NCI-H2227 treated with DMSO at 0.1 percent for 48 hours (cell line): ENCODE data around the gene RSPRY1.

ENCODE experiments used
- DNase-seq: peaks from one replicate; lab custom pipeline; 2025; lab: John Stamatoyannopoulos, UW

RSPRY1 gene

DNA sequence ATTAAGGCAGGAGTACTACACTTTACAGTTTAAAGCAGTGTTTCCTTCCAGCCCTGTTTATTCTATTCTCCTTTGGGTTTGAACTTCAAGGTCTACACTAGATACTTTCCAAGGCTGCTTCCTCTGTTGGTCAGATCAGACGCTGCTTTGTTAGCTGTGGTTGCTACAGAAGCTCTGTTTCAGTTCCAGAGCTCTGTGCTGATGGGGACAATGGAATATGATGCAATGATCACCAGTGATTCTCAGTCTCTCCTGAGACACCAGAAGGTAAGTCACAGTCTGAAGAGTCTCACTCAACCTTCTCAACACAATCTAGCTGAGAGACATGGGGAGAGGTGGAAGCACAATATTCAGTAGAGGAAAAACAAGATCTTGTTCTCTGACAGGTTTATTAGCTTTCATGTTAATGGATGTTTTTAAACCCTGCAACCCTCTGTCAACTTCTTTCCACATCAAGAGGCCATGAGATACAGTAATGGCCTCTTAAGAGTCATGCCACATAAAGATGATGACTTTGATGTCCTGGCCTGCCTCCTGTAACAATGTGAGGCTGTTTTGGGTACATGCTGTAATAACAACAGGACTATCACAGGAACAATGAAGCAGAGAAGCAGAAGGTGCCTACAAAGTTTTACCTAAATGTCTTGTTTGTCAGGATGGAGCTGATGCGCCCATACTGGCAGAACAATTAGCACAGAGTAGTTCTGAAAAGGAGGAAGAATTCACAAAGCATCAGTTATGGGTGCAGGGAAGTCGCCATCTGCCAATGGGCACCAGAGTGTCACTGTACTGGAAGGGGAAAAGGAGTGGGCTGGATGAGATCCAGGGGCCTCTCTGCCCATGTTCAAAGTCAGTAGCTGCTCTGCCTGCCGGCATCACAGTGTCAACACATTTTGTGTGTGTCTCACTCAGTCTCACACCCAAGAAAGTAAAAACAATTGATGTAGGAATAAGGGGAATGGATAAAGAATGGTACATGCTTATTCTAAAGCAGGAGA is 33.7 kb upstream of the RSPRY1 start:
- DNase-seq, result no peak

DNA sequence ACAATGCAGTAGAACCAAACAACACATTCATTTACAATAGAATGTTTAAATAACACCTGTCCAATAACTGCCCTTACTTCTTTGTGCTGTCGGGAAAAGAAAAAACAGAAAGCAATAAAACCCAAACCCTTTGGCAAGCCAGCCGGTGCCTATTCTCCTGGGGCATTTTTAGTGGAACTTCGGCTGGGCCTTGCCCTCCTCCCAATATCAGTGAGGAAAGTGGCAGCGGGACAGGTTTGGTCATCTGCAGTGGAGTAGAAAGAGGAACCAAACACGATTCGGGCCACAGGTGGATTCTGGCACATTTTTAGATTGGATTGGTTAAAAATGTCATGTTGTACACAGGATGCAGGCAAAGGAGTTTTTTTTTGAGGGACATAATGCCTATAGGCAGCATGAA is 32.3 kb upstream of the RSPRY1 start:
- no peak for DNase-seq

DNA sequence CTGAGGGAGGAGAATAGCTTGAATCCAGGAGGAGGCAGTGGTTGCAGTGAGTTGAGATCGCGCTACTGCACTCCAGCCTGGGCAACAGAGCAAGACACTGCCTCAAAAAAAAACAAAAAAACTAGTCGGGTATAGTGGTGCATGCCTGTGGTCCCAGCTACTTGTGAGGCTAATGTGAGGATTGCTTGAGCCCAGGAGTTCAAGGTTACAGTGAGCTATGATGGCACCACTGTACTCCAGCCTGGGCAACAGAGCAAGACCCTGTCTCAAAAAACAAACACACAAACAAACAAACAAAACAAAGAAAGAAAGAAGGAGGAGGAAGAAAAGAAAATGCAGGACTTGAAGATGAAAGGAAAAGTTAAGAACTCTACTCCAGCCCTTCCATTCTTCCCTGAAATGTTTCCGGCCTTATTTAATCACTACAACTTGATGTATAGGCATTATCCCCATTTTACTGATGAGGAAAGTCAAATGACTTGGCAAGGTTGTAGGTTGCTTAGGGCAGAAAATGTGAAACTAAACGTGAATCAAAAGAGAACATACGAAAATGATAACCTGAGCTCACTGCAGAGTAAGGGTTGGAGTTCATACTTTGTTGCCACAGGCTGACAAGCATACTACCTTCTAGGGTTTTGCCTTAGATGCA is 30.3 kb upstream of the RSPRY1 start:
- DNase-seq, result no peak

DNA sequence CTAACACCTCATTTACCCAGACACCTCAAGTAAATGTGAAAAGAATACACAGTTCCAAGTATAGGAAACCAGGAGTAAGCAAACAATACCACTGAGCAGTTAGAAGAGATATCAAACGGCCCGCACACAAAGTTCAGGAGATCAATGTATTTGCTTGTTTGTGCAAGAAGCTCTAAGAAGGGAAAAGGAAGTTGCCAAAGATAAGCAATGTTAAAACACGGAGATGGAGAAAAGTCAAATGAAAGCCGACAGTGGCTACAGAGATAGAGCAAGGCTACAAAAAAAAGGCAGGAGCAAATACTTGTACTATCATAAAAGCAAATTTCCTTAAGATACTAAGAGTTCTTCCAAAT is 29.8 kb upstream of the RSPRY1 start:
- DNase-seq, result no peak

DNA sequence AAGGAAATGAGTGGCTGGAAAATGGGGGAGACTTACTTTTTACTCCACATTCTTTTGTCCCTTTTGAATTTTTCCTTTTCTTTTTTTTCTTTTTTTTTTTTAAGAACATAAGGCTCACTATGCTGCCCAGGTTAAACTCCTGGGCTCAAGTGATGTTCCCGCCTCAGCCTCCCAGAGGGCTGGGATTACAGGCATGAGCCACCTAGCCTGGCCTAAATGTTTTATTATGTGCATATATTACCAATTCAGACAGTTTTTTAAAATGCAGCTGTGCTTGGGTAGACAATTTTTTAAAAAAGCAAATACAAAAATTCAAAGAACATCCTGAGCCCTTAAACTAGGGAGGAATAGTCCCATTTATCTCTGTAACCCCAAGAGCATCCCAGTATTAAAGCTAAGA is 28.6 kb upstream of the RSPRY1 start:
- DNase-seq, result no peak

DNA sequence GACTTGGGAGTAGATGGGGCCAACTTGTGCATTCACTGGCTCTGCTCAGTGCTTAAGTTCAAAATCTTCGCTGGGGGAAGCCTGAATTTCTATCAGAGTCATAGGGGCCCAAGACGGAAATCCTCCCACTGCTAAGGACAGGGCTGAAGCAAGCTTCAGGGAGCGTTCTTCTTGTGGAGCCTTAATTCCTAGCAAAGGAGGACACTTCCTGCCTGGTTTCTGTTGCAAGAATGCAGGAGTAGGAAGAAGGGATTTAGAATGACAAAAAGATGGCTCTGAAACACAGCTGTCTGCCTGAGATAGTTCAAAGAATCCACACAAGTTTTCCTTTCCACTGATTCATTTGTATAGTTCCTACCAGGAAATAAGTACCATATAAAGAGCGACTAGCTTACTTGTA is 26.7 kb upstream of the RSPRY1 start:
- DNase-seq, result no peak

DNA sequence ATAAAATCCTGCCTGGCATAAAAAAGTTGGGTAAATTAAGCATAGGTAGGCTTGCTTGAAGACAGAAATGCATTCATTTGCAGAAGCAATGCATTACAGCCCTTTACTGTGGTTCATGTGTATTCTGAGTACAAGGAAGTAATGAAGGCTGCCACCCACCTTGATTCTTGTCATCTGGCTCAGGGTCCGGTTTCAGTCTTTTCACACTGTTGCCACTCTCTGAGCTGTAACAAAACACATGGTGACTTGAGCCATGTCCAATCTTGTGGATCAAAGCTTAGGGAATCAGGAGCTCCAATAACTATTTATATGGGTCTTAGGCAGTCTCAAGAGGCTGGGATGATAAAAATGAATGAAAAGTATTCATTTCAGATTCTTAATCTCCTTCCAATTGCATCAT is 22.3 kb upstream of the RSPRY1 start:
- DNase-seq, result no peak

DNA sequence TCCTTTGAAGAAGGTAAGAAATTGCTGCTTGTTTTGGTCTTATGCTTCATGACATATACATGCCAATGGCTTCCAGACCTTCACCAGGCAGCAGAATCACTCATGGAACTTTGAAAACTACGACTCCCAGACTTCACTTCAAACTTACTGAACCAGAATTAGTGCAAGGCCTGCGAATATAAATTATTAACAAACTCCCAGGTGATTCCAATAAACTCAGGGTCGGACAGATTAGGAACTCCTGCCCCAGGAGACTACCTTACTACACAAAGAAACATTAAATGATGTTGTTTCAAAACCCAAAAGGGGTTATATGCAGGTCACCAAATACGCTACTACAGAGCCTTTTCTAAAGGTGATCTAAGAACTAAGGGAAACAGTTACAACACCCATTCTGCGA is 20.6 kb upstream of the RSPRY1 start:
- no peak for DNase-seq

DNA sequence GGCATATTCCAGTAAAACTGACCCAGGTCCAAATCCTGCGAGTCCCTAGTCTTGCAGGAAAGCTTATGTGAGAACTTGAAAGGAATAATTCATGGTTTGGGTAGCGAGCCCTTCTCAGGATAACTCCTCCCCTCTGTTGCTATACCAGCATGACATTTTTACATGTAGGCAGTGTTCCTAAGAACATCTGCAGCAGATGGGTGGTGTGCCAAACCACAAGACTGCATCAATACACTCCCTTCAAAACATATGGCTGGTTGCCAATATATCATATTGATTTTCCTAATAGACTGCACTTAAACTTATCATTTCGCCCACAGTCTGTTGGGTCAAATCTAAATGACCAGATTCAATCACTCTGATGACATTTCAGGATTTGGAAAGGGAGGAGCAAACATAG is 20.2 kb upstream of the RSPRY1 start:
- no peak for DNase-seq

DNA sequence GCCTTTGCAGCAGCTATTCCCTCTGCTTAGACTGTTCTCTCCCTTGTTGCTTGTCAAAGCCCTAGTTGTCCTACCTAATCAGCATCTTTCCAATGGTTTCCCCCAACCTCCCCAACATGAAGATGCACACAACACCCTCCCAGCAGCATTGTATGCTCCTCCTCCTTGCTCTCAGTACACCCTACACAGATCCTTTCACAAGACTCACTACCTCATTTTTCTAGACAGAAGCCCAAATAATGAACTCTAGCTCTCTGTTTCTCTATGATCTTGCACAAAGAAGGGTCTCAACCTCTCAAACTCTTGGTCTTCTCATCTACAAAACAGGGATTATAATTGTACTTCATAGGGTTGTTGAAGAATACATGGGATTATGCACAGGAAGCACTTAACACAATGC is 19.7 kb upstream of the RSPRY1 start:
- DNase-seq, result no peak

DNA sequence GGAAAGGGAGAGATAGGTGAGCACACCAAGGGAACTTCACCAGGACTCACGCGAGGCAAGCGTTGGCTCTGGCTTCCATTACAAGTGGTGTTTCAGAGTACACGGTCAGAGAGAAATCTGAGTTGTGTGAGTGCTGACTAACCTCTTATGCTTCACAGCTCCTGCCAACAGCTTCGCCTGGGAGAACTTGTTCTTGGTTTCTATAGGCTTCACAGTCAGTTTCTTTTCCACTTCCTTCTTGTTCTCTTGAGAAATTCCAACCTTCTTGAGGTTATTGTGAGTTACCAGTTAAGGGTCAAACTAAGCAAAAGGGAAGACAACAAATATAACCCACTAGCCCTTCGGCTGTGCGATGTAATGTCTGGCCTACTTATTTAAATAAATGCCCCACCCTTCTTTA is 19.2 kb upstream of the RSPRY1 start:
- DNase-seq, result no peak

DNA sequence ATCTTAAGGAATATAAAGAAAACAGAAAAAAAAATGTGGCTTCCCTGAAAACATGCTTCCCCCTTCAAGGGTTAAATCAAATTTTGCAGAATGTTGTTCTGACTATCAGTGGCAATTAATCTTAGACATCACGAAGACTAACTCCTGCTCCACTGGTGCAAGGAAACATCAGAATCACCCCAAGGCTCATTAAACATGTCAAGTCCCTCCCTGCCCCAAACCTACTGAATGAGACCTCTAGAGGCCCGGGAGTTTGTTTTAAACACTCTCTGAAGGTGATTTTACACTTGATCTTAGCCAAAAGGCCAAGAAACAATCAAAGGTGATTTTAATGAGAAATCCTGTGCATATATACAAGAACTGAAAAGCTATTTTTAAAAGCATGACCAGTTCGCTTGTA is 18.6 kb upstream of the RSPRY1 start:
- no peak for DNase-seq

DNA sequence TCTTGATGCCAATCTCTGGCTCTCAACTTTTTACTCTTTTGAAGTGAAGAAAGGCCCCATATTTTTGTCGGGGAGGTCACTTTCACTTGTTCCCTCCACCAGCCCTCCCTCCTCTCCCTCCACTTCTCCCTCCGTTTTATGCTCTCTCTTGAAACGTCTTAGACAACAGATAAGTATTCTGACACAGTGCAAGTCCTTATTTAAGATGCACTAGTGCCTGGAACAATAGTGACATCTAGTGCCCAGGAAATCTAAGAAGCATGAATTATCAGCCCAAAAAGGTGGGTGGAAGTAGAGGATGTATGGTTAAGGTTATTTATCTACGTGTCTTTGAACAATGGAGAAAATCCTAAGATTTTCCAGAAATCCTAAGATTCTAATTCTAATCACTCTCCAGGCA is 18.2 kb upstream of the RSPRY1 start:
- DNase-seq, result peak; percentile 39

DNA sequence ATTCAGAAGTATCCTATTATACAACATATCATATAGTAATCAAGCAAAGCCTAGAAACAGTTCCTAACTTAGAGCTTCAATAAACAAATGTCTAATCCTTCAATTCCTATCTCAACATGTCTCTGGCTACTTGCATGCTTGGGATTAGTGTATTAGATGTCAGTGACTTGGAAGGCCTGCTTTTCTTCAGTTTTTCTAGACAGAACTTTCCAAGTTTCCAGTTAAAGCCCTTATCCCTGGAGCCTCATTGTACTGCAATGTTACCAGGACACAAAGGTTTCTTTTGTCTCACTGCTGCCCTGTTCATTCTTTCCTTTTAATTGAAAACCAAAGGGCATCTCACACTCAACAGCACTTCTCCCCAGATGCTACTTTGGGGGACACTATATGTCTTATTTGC is 16.8 kb upstream of the RSPRY1 start:
- no peak for DNase-seq

DNA sequence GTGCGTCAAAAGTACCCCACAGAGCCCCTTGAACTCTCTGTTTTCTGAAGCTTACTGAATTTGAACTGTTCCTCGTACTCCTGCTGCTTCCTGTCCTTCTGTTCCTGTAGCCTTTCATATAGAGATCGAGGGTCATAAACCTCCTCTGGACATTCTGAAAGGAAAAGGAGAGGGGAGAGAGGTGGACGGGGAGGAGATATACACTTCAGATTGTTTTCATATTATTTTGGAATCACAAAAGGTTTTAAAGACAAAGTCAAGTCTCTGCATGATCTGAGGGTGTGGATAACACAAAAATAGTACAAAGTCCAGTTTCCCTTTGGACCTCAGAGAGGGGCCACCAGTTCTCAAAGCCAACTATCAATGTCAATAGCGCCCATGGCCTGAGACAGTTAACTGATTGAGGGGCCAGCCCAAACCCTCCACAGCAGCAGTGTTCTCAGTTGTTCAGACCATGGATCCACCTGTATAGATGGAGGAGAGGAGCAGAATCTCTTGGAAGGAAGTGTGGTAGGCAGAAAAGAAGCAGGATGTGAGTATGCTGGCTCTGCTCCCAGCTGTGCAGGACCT is 13.3 kb upstream of the RSPRY1 start:
- no peak for DNase-seq

DNA sequence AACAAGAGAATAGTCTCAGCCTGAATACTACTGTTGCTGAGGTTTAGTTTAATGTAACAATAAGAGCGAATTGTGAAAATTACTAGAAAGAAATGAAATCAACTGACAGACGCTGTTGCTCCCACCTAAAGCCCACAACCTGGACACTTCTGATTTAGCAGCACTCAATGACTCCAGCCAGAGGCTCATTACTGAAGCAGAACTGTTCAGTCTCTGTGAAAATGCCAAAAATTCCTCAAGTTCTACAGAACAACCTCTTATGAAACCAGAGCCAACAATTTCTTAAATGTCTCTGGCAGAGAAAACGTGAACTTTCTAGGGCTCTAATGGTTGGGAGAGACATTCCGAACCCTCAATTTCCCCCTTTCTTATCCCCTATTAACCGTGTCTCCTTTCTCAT is 10.2 kb upstream of the RSPRY1 start:
- DNase-seq, result no peak

DNA sequence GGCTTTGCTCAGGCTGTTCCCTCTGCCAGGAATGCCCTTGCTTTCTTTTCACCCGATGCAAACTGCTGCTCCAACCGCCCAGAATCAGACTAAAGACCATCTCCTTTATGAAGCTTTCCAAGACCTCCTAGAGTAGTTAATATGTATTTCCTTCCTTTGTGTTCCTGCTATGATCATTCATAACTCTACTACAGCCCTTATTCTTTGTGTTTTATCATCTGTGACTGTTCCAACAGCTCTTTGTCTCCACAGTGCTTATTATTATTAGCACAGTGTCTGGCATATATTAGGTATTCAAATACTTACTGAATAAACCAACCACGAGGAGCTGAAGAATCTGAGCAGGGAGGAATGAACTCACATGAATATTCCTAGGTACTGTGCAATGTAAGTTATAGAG is 7.9 kb upstream of the RSPRY1 start:
- no peak for DNase-seq

DNA sequence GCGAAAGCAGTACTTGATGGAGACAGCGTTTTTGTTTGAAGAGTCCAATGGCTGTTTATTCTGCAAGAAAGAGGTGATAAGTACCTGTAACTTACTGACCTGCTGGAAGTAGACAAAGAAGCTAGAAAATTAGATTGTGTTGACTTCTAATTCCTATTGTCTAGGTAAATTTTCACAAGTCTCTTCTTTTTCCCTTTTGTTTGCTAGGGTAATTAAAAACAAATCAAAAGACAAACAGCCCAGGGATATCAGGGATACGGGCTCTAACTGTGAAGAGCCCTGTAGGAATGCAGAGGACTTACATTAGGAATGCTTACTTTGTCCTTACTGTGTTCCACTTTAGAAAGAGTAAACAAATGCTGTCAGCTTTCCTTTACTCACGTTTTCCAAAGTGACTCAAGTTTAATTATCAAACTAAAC is 7.3 kb upstream of the RSPRY1 start:
- DNase-seq, result no peak

DNA sequence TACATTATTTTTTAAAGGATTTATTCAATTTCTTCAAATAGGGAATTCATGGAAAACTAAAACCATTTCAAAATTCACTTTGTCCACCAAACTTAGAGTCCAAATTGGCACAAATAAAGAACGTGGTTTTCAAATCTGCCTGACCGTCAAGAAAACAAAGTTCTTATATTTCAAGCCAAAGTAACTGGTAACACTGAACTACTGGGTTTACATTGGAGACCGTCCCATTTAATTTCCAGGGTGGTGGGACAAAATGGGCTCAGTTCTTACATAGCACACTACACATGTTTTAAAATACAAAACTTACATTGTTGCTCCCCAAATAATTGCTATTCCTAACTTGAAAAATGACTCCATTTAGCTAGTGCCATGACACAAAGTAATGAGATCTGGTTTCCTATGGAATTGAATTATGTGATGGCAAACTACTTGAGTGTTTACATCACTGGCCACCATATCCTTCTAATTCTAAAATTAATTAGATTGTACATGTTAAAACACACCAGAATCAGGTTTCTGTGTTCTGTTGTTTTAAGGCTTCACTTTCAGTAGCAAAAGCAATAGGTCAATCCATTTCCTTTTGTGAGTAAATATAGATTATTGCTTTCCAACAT is 6.8 kb upstream of the RSPRY1 start:
- no peak for DNase-seq

DNA sequence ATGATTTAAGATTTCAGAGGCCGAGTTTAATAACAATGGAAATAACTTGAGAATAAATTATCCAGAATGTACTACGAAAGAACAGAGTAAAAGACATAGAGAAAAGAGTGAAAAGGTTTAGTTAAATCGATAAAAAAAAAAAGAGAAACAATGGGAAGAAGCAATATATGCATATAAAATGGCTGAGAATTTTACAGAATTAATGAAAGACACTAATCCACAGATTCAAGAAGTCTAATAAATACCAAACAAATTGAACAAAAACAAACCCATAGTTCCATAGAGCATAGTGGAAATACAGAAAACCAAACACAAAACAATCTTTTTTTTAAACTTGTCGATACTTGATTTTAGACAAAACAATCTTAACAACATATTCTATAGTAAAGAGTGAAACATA is 2.0 kb upstream of the RSPRY1 start:
- DNase-seq, result no peak

DNA sequence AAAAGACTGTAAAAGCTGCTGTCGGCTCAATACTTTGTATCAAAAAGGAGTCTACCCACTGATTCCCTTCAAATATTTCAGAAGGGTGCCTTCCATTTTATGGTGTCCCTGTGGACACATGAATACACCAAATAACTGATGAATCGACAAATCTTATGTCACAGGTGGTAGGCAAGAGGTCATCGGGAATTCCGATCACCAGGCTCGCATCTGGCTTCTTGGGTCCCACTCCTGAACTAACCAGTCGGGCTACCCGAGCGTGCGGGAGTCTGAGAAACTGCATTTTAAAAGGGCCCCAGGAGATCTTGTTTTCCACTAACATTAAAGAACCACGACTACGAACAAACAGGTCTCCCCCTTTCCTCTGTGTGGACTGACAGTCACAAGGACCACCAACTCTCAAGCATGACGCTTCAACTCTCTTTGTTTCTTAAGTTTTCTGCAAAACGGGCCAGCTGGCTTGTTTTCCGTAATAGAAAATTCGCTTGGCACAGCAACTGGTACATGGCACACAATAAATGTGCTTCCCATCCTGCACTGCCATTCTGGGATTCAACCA is 1.2 kb upstream of the RSPRY1 start:
- DNase-seq, result no peak

DNA sequence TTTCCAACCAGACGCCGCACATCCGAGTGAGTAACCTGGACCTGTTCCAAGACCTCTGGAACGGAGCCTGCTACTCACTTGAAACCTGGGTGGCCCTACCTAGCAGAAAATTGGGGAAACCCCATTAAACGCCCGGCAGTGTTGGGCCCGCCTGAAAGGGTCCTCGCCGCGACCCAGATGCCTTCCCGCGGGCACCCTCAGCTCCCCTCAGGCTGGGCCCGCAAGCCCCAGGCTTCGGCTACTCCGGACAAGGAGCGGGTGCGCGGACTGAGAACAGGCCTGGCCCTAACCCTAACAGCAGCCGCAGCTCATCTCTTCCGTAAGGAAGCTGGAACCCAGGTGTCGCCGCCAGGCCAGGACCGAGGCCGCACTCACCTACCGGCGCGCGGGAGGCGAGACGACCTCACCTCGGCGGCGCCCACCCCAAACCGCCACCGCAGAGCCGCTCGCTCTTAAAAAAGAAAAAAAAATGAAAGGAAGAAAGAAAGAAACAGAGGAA is 634 bp upstream of the RSPRY1 start:
- no peak for DNase-seq
